ENCODE data around the gene EFCAB5.
"Not testable (repeated sequence)": the region's sequence is repeated elsewhere in the genome, so short reads cannot be mapped to it uniquely, and the experiment has no call there.

EFCAB5 gene

DNA sequence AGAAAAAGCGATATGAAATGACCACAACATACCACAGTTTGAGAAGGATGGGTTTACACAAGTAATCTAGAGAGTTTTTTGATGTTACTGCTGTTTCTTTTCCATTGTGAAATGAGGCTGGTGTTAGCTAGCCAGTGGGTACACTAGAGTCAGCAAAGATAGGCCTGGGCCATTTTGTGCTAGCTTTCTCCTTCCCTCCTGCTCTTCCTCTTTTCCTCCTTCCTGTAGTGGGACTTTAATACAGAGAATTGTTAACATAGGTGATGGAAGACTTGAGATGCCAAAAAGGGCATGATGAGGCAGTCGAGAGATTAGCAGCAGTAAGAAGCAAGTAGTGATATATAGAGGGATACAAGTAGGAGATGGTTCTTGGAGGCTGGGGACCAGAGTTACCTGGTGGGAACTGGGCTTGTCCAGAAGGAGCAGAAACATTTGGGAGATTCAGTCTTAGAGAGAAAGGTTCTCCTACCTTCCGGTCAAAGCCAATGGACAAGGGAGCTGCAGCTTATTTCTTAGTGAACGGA is 182.9 kb downstream of the EFCAB5 start:
- Histone ChIP-seq H3K9me3 (ENCODE audit: low read depth, low read length) (no peaks in the 10 kb centered on the region), H3K27ac (no peak overlapping the region), H3K4me3 (no peak overlapping the region), H3K9ac (ENCODE audit: insufficient read length) (no peak overlapping the region), H3K36me3 (ENCODE audit: insufficient read depth, low read length) (peaks cover 70% of the 10 kb centered on the region)
- TF ChIP-seq EZH2 (IDR thresholded peaks at IDR 0.05) (no peak), FOXP2 (optimal IDR thresholded peaks at IDR 0.05; ENCODE audit: control extremely low read depth, extremely low read length, insufficient read depth) (no peak), POLR2AphosphoS5 (IDR thresholded peaks at IDR 0.05; ENCODE audit: borderline replicate concordance, low read depth, low read length) (no peak)
- no peak for DNase-seq (ENCODE audit: low read depth, low spot score)

DNA sequence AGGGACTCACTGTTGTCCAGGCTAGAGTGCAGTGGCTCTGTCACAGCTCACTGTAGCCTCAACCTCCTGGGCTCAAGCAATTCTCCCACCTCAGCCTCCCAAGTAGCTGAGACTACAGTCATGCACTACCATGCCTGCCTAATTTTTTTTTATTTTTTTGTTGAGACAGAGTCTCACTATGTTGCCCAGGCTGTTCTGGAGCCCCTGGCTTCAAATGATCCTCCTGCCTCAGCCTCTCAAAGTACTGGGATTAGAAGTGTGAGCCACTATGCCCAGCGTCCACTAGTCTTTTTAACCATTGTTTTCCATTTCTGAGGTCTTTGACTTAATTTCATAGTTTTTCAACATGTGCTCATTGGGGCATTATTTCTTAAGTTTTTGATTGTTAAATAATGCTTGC is 188.7 kb downstream of the EFCAB5 start:
- Histone ChIP-seq H3K9ac (ENCODE audit: insufficient read length) (no peak overlapping the region), H3K27ac (no peak overlapping the region), H3K4me3 (no peak overlapping the region), H3K9me3 (ENCODE audit: low read depth, low read length) (no peaks in the 10 kb centered on the region), H3K36me3 (ENCODE audit: insufficient read depth, low read length) (peaks cover 84% of the 10 kb centered on the region)
- TF ChIP-seq EZH2 (IDR thresholded peaks at IDR 0.05) (no peak), FOXP2 (optimal IDR thresholded peaks at IDR 0.05; ENCODE audit: control extremely low read depth, extremely low read length, insufficient read depth) (no peak), POLR2AphosphoS5 (IDR thresholded peaks at IDR 0.05; ENCODE audit: borderline replicate concordance, low read depth, low read length) (no peak)
- DNase-seq (ENCODE audit: low read depth, low spot score): no peak

DNA sequence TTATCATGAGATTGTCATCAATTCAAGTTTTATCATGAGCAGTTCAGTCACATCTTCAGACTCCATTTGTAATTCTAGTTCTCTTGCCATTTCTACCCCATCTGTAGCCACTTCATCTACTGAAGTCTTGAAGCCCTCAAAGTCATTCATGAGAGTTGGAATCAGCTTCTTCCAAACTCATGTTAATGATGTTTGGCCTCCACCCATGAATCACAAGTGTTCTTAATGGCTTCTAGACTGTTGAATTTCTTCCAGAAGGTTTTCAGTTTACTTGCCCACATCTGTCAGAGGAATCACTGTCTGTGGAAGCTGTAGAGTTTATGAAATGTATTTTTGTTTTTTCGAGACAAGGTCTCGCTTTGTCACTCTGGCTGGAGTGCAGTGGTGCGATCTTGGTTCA is 191.2 kb downstream of the EFCAB5 start:
- Histone ChIP-seq H3K9ac (ENCODE audit: insufficient read length) (no peak overlapping the region), H3K27ac (no peak overlapping the region), H3K4me3 (no peak overlapping the region), H3K36me3 (ENCODE audit: insufficient read depth, low read length) (peaks cover 65% of the 10 kb centered on the region), H3K9me3 (ENCODE audit: low read depth, low read length) (no peaks in the 10 kb centered on the region)
- DNase-seq (ENCODE audit: low read depth, low spot score): no peak
- TF ChIP-seq EZH2 (IDR thresholded peaks at IDR 0.05): no peak
- no peak for TF ChIP-seq POLR2AphosphoS5 (IDR thresholded peaks at IDR 0.05; ENCODE audit: borderline replicate concordance, low read depth, low read length)
- no peak for TF ChIP-seq FOXP2 (optimal IDR thresholded peaks at IDR 0.05; ENCODE audit: control extremely low read depth, extremely low read length, insufficient read depth)

DNA sequence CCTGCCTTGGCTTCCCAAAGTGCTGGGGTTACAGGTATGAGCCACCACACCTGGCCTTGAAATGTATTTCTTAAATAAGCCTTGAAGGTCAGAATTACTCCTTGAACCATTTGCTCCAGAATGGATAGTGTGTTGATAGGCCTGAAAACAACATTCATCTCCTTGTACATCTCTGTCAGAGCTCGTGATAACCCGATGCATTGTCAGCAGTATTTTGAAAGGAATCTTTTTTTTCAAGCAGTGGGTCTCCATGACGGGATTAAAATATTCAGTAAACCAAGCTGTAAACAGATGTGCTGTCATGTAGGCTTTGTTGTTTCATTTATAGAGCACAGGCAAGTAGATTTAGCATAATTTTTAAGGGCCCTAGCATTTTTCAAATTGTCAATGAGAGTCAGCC is 191.8 kb downstream of the EFCAB5 start:
- Histone ChIP-seq H3K36me3 (ENCODE audit: insufficient read depth, low read length) (peaks cover 67% of the 10 kb centered on the region), H3K27ac (no peak overlapping the region), H3K9me3 (ENCODE audit: low read depth, low read length) (no peaks in the 10 kb centered on the region), H3K4me3 (no peak overlapping the region), H3K9ac (ENCODE audit: insufficient read length) (no peak overlapping the region)
- no peak for DNase-seq (ENCODE audit: low read depth, low spot score)
- TF ChIP-seq FOXP2 (optimal IDR thresholded peaks at IDR 0.05; ENCODE audit: control extremely low read depth, extremely low read length, insufficient read depth) (no peak), EZH2 (IDR thresholded peaks at IDR 0.05) (no peak), POLR2AphosphoS5 (IDR thresholded peaks at IDR 0.05; ENCODE audit: borderline replicate concordance, low read depth, low read length) (no peak)

DNA sequence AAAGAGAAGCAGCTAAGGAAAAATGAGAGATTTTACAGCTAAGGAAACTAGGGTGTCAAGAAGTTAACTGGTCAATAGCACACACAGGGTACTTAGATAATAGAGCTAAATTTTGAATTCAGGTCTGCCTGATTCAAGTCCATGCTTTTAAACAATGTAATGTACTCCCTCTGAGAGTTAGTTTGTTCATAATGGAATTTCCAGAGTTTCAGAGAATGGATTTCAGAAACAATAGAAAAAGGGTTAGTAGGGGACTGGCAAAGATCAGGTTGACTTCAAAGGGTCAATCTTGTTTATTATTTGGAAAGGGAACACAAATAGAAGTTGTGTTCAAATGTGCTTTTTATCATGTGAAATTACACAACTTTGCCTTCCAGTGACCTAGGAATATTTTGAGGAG is 193.1 kb downstream of the EFCAB5 start:
- Histone ChIP-seq H3K9ac (ENCODE audit: insufficient read length) (no peak overlapping the region), H3K36me3 (ENCODE audit: insufficient read depth, low read length) (peaks cover 62% of the 10 kb centered on the region), H3K4me3 (no peak overlapping the region), H3K9me3 (ENCODE audit: low read depth, low read length) (no peaks in the 10 kb centered on the region), H3K27ac (no peak overlapping the region)
- DNase-seq (ENCODE audit: low read depth, low spot score): no peak
- no peak for TF ChIP-seq POLR2AphosphoS5 (IDR thresholded peaks at IDR 0.05; ENCODE audit: borderline replicate concordance, low read depth, low read length)
- no peak for TF ChIP-seq FOXP2 (optimal IDR thresholded peaks at IDR 0.05; ENCODE audit: control extremely low read depth, extremely low read length, insufficient read depth)
- no peak for TF ChIP-seq EZH2 (IDR thresholded peaks at IDR 0.05)

DNA sequence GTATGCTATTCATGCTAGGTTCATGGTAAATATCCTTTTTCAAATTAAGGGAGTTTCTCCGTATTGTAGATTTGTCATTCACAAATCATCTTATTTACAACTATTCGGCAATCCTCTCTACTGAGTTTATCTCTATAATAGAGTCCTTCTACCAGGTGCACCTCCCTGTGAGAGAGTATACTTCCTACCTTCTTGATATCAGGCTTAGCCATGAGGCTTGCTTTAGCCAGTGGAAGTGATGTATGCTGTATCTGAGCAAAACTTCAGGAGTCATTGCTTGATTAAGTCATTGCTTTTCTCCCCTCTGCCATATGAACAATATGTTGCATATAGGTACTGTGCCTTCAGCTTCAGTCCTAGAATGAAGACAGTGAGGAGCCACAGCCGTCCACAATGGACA is 195.7 kb downstream of the EFCAB5 start:
- DNase-seq (ENCODE audit: low read depth, low spot score): no peak
- Histone ChIP-seq H3K4me3 (no peak overlapping the region), H3K9me3 (ENCODE audit: low read depth, low read length) (no peaks in the 10 kb centered on the region), H3K36me3 (ENCODE audit: insufficient read depth, low read length) (peaks cover 42% of the 10 kb centered on the region), H3K27ac (no peak overlapping the region), H3K9ac (ENCODE audit: insufficient read length) (no peak overlapping the region)
- no peak for TF ChIP-seq POLR2AphosphoS5 (IDR thresholded peaks at IDR 0.05; ENCODE audit: borderline replicate concordance, low read depth, low read length)
- no peak for TF ChIP-seq EZH2 (IDR thresholded peaks at IDR 0.05)
- TF ChIP-seq FOXP2 (optimal IDR thresholded peaks at IDR 0.05; ENCODE audit: control extremely low read depth, extremely low read length, insufficient read depth): no peak

DNA sequence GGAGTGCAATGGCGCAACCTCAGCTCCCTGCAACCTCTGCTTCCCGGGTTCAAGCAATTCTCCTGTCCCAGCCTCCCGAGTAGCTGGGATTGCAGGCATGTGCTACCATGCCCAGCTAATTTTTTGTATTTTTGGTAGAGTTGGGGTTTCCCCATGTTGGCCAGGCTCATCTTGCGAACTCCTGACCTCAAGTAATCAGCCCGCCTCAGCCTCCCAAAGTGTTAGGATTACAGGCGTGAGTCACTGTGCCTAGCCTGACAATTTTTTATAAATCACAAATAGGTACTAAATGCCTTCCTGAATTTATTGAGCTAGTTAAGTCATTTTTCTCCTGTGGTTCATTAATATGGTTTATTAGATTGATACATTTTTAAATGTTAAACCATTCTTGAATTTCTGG is 206.4 kb downstream of the EFCAB5 start:
- H3K27ac ChIP-seq: peak overlapping the region; percentile 62
- H3K9ac ChIP-seq (ENCODE audit: insufficient read length); DNase-seq (ENCODE audit: low read depth, low spot score); H3K4me3 ChIP-seq; H3K9me3 ChIP-seq (ENCODE audit: low read depth, low read length): not testable (repeated sequence)
- peaks cover 22% of the 10 kb centered on the region for H3K36me3 ChIP-seq (ENCODE audit: insufficient read depth, low read length)

DNA sequence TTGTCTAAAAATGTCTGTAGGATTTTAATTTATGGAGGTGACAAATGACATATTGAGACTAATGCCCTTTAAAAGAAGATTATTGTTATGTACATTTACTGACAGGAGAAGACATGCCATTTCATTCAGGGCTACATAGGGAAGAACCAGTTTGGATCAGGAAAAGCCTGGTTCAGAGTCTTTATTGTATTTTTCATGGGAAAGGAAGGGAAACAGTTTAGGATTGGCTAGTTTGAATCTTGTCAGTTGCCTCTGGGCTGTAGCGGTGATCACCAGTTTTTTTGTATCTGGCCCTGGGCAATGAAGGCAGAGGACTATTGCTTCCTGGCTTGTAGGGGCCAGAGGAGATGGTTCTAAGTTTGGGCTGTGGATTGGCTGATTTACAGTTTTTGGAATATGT is 206.9 kb downstream of the EFCAB5 start:
- Histone ChIP-seq H3K36me3 (ENCODE audit: insufficient read depth, low read length) (peaks cover 22% of the 10 kb centered on the region), H3K27ac (peak overlapping the region; percentile 62)
- no peak for DNase-seq (ENCODE audit: low read depth, low spot score)

DNA sequence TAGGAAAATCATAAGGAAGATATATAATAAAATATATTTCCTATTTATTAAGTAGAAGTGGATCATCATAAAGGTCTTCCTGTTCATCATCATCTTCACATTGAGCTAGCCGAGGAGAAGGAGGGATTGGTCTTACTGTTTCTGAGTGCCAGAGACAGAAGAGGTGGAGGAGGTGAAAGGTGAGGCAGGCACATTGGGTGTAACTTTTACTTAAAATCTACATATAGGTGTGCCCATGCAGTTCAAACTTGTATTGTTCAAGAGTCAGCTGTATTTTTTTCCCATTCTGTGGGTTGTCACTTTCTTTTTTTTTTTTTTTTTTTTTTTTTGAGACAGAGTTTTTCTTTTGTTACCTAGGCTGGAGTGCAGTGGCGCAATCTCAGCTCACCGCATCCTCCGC is 210.0 kb downstream of the EFCAB5 start:
- TF ChIP-seq EZH2 (IDR thresholded peaks at IDR 0.05) (no peak), FOXP2 (optimal IDR thresholded peaks at IDR 0.05; ENCODE audit: control extremely low read depth, extremely low read length, insufficient read depth) (no peak), POLR2AphosphoS5 (IDR thresholded peaks at IDR 0.05; ENCODE audit: borderline replicate concordance, low read depth, low read length) (no peak)
- Histone ChIP-seq H3K9ac (ENCODE audit: insufficient read length) (no peak overlapping the region), H3K27ac (no peak overlapping the region), H3K36me3 (ENCODE audit: insufficient read depth, low read length) (peaks cover 27% of the 10 kb centered on the region), H3K9me3 (ENCODE audit: low read depth, low read length) (no peaks in the 10 kb centered on the region), H3K4me3 (no peak overlapping the region)
- no peak for DNase-seq (ENCODE audit: low read depth, low spot score)

More for the DNA sequence above, 206.9 kb downstream of the EFCAB5 start:
- Histone ChIP-seq H3K4me3 (no peak overlapping the region), H3K9ac (ENCODE audit: insufficient read length) (no peak overlapping the region), H3K9me3 (ENCODE audit: low read depth, low read length) (no peaks in the 10 kb centered on the region)
- TF ChIP-seq POLR2AphosphoS5 (IDR thresholded peaks at IDR 0.05; ENCODE audit: borderline replicate concordance, low read depth, low read length) (no peak), EZH2 (IDR thresholded peaks at IDR 0.05) (no peak), FOXP2 (optimal IDR thresholded peaks at IDR 0.05; ENCODE audit: control extremely low read depth, extremely low read length, insufficient read depth) (no peak)

Measured in SK-N-MC (cell line).